GM18526 (cell line): ENCODE results near the gene ZNF808.

Source experiments
- POLR2A ChIP-seq: IDR thresholded peaks from 3 replicates; pipeline ENCODE4 v1.6.1; 2011; ENCODE audit not compliant: insufficient read length; ENCODE audit errors: extremely low read depth

Gene ZNF808

DNA sequence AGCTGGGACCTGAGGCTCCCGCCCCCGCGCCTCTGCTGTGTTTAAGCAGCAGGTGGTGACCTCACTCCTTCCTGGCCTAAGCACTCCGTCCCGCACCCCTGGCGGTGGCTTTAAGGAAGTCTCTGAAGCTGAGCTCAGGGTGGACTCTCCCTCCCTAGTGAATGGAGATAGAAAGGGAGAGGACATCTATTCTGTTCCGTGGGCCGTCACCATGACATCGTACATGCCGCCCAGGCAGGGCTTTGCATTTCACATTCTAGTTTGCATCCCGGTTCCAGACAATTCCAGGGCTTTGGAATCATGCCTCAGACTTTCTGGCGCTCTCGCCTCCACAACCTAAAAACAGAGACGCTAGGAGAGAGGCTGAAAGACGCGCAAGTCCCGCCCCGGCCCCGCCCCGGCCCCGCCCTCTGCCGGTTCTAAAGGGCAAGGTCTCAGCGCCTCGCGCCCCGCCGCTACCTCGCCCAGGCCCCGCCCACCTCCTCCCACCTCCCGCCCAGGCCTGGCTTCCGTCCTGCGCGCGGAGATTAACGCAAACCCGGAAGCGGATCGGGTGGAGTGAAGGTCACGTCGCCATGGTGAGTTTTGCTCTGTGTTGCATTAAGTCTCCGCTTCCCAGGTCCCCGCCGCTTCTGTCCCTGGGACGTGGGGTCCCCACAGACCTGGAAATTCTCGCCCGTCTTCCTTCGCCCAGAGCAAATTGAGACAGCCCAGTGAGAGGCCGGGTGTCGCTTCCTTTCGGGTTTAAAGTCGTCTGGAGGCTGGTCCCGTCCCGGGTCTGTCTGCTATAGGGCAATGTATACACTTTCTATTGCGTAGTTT is at the start of gene ZNF808:
ZNF808 (plus strand) TSS at position 535 of the 822 bp plus-strand sequence. CDS start 15,617 bp downstream, outside the sequence.
- peak; percentile 76 for TF ChIP-seq POLR2A

DNA sequence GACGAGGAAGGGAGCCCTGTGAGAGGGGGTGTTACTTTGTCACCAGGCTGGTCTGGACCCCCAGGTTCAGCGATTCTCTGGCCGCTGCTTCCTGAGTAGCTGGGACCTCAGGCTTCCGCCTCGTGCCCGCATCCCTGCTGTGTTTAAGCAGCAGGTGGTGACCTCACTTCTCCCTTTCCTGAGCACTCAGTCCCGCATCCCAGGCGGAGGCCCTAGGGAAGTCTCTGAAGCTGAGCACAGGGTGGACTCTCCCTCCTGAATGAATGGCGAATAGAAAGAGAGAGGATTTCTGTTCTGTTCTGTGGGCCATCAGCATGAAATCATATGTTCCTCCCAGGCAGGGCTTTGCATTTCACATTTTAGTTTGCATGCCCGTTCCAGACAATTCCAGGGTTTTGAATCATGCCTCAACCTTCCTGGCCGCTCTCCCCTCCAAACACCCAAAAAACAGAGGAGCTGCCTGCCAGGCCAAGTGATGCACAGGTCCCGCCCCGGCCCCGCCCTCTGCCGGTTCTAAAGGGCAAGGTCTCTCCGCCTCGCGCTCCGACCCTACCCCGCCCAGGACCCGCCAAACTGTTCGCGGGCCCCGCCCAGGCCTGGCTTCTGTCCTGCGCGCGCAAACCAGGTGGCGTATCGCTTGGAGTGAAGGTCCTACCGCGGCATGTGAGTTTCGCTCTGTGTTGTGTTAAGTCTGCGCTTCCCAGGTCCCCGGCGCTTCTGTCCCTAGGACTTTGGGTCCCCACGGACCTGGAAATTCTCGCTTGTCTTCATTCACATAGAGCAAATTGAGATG is 35.1 kb upstream of the ZNF808 start:
- TF ChIP-seq POLR2A: no peak

DNA sequence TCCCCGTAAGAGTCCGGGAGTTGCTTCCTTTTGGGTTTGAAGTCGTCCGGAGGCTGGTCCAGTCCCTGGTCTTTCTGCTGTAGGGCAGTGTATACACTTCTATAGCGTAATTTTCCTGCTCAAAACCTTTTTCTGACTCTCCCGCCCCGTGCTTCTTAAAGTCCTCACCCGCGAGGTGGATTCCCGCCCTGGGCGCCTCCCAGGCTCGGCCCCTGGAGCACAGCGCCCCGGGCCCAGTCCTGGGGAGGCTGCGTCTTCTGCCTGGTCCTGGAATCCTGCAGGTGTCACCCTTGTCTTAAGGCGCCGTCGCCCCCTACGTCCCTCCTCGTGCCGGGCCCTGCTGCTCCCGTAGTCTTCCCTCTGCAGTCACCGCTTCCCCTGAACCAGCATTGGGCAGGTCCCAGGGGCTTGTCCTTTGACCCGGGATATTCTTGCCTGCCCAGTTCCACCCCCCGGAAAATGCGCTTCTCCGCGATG is 34.4 kb upstream of the ZNF808 start:
- no peak for TF ChIP-seq POLR2A

DNA sequence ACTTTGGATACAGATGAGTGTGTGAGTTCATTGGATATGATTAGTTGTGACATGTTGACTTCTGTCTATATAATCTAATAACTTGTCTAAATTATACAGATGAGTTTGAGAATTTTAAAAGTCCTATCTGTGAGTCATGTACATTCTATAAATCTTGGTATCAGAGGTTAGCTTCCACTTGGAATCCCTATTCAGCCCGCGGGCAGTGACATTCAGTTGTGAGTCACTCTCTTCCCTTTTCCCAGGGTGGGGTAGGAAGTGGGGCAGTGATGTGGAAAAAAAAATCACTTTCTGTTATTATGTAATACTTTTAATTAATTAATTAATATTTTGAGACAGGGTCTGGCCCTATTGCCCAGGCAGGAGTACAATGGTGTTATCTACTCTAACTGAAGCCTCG is 33.0 kb upstream of the ZNF808 start:
- no peak for TF ChIP-seq POLR2A

DNA sequence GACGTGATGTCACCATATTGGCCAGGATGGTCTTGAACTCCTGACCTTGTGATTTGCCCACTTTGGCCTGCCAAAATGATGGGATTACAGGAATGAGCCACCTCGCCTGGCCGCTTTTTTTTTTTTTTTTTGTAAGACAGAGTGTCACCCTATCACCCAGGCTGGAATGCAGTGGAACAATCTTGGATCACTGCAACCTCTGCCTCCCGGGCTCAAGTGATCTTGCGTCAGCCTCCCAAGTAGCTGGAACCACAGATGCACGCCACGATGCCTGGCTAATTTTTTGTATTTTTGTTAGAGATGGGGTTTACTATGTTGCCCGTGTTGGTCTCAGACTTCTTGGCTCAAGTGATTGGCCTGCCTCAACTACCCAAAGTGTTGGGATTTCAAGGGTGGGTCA is 28.9 kb upstream of the ZNF808 start:
- no peak for TF ChIP-seq POLR2A

DNA sequence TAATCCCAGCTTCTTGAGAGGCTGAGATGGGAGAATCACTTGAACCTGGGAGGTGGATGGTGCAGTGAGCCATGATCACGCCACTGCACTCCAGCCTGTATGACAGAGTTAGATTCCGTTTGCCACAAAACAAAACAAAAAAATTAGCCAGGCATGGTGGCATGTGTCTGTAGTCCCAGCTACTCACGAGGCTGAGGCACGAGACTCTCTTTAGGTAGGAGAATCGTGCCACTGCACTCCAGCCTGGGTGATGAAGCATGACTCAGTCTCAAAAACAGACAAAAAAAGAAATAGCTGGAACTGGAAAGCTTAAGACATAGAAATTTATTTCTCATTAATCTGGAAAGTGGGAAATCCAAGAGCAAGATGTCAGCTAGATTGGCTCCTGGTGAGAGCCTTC is 20.2 kb upstream of the ZNF808 start:
- TF ChIP-seq POLR2A: no peak

DNA sequence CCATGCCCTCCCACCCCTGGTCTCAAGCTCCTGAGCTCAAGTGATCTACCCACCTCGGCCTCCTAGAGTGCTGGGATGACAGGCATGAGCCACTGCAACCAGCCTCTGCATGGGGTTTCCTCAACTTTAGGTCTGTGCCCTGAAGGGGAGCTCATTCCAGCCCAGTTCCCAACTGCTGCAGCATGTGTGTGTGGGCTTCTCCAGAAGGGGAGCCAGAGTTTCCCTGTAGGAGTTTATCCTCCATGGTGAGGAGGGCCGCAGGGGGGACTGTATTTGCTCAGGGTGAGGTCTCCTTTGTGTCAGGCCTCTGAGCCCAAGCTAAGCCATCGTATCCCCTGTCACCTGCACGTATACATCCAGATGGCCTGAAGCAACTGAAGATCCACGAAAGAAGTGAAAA is 11.3 kb upstream of the ZNF808 start:
- TF ChIP-seq POLR2A: no peak

DNA sequence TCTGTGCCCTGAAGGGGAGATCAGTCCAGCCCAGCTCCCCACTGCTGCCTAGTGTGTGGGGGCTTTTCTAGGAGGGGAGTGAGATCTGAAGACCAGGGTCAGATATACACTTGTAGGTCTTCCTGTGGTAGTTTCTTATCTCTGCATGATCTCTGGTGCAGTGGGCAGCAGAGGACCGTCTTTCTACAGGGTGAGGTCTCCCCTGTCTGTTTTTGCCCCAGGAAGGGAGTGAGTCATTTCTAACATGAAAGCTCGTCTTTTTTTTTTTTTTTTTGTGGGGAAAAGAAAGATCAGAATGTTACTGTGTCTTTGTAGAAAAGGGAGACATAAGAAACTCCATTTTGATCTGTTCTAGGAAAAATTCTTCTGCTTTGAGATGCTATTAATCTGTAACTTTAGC is 8.8 kb upstream of the ZNF808 start:
- TF ChIP-seq POLR2A: no peak

DNA sequence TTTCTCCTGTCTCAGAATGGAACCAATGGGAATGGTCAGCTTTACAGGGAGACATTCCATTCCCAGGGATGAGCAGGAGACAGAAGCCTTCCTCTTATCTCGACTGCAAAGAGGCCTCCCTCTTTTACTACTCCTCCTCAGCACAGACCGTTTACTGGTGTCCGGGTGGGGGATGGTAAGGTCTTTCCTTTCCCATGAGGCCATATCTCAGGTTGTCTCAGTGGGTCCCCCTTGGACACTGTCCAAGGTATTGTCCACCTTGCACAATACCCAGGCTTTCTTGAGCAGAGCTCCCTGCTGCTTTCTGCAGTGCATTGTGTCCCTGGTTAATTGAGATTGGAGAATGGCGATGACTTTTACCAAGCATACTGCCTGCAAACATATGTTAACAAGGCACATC is 7.5 kb upstream of the ZNF808 start:
- TF ChIP-seq POLR2A: no peak

DNA sequence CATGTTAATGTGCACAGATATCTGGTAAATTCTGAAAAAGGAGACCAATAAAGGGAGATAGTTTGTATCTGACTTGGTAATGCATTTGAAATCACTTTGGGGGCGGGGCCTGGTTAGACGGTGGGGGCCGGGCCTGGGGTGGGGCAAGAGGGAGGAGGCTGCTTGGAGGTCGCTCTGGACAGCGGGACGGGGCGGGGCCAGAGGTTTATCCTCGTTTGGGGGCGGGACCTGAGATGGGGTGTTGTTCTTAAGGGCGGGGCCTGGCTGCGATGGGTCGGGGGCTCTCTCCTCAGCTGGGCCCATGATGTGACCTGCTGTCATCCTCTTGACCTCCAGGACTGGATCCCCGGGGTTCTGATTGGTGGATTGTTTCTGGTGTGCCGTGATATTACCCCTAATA is 4.9 kb upstream of the ZNF808 start:
- TF ChIP-seq POLR2A: no peak

DNA sequence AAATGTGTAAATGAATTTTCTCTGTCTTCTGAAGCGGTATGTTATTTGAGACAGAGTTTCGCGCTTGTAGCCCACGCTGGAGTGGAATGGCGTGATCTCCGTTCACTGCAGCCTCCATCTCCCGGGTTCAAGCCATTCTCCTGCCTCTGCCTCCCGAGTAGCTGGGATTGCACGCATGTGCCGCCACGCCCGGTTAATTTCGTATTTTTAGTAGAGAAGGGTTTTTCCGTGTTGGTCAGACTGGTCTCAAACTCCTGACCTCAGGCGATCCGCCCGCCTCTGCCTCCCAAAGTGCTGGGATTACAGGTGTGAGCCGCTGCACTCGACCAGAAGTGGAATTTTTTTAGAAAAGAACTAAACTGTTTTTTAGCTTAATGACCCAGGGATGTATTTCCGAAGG is 3.4 kb upstream of the ZNF808 start:
- no peak for TF ChIP-seq POLR2A

DNA sequence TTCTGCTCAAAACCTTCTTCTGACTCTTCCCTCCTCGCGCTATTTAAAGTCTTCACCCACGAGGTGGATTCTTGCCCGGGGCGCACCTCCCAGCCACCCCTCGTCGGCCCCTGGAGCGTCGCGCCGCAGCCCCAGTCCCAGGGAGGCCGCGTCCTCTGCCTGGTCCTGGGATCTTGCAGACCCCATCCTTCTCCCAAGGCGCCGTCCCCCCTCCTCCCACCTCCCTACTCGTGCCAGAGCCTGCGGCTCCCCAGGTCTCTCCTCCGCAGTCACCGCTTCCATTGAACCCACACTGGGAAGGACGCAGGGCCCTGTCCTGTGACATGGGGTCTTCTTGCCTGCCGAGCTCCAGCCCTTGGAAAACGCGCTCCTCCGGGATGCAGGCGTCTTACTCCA is 486 bp downstream of the ZNF808 start:
- no peak for TF ChIP-seq POLR2A

DNA sequence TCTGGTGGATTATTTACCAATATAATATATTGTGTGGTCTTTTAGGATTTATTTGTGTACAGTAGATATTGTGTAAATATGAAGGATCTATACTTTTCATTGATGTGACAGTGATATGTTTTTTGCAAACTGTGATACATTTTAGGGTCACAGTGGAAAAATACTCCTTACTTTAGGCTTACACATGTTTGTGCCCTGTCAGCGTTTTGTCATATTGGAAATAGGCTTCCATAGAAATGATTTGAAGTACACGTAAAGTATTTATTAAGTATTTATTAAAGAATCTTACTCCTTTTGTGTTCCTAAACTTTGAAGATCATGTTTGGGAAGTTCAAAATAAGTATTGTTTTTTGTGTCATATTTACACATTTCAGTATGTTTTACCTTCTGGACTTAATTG is 5.0 kb downstream of the ZNF808 start:
- TF ChIP-seq POLR2A: no peak

DNA sequence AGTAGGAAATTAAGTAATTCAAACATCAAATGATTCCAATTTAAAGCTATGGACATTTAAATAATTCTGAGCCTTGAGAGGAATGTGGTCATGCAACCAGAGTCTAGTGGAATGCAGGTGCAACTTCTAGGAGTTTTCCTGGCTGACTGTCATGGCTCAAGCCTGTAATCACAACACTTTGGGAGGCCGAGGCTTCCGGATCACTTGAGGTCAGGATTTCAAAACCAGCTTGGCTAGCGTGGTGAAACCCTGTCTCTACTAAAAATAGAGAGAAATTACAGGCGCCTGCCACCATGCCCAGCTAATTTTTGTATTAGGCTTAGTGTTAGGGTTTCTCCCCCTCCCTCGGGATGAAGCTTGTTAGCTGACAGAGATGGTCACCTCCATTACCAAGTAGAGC is 6.4 kb downstream of the ZNF808 start:
- TF ChIP-seq POLR2A: no peak

DNA sequence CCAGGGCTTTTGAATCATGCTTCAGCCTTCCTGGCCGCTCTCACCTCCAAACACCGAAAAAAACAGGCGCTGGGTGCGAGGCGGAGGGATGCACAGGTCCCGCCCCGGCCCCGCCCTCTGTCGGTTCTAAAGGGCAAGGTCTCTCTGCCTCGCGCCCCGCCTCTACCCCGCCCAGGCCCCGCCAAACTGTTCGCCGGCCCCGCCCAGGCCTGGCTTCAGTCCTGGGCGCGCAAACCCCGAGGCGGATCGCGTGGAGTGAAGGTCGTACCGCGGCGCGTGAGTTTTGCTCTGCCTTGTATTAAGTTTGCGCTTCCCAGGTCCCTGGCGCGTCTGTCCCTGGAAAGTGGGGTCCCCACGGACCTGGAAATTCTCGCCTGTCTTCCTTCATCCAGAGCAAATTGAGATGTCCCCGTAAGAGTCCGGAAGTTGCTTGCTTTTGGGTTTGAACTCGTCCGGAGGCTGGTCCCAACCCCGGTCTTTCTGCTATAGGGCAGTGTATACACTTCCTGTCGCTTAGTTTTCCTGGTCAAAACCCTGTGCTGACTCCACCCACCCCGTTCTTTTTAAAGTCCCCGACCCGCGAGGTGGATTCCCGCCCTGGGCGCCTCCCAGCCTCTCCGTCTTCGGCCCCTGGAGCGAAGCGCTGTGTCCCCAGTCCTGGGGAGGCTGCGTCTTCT is 8.4 kb downstream of the ZNF808 start:
- TF ChIP-seq POLR2A: peak; percentile 79

DNA sequence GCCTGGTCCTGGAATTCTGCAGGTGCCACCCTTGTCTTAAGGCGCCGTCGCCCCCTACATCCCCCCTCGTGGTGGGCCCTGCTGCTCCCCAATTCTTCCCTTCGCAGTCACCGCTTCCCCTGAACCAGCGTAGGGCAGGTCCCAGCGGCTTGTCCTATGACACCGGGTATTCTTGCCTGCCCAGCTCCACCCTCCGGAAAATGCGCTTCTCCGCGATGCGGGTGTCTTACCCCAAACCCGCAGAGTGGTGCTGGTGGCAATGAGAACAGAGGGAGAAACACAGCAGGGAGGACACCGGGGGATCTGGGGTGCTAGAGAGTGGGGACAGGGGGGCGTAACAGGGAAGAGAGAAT is 9.0 kb downstream of the ZNF808 start:
- no peak for TF ChIP-seq POLR2A
